Measurements from ENCODE around the gene SPIB.

Gene SPIB

DNA sequence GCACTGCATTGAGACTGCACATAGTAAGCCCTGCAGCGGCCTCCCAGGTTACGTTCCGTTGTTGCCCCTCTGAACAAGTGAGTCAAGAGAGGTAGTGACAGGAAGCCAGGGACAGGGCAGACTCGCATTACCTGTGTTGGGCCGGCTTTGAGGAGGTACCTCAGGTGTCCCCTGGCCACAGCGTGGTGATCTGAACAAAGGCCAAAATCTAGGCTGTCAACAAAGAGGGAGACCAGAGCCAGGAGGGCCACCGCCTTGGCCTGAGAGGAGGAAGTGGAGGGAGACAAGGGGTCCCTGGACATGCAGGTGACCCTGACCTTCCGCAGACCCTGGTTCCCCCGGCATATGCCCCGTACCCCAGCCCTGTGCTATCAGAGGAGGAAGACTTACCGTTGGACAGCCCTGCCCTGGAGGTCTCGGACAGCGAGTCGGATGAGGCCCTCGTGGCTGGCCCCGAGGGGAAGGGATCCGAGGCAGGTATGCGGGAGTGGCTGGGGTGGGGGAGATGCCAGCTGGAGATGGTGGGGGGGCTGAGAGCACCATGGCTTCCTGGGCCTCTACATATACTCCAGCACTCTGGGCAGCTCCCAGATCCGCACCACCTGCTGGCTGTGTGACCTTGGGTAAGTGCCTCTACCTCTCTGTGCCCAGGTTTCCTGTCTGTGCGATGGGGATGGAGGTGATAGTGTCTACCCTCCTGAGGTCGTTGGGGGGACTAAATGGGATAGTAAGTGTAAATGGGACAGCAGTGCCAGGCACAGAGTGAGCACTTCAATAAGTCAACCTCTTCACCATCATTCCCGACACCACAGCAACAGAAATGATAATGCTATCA, 4.8 kb downstream of the SPIB start:
- peak overlapping the region; percentile 91 for H3K27ac ChIP-seq (ENCODE audit: low read length)
- H4K20me1 ChIP-seq (ENCODE audit: insufficient read depth, low read length) = peaks cover 51% of the 10 kb centered on the region
- 0 out of 2 replicates have a peak, but pooled peaks cover 3% of the 10 kb centered on the region for H3K9me3 ChIP-seq (ENCODE audit: insufficient read depth, low read length)
- H3K4me1 ChIP-seq (ENCODE audit: low read length) = peaks cover 51% of the 10 kb centered on the region
- no peak for TF ChIP-seq EZH2phosphoT487 (IDR thresholded peaks at IDR 0.05; ENCODE audit: low read depth)
- TF ChIP-seq, protein P1, sequence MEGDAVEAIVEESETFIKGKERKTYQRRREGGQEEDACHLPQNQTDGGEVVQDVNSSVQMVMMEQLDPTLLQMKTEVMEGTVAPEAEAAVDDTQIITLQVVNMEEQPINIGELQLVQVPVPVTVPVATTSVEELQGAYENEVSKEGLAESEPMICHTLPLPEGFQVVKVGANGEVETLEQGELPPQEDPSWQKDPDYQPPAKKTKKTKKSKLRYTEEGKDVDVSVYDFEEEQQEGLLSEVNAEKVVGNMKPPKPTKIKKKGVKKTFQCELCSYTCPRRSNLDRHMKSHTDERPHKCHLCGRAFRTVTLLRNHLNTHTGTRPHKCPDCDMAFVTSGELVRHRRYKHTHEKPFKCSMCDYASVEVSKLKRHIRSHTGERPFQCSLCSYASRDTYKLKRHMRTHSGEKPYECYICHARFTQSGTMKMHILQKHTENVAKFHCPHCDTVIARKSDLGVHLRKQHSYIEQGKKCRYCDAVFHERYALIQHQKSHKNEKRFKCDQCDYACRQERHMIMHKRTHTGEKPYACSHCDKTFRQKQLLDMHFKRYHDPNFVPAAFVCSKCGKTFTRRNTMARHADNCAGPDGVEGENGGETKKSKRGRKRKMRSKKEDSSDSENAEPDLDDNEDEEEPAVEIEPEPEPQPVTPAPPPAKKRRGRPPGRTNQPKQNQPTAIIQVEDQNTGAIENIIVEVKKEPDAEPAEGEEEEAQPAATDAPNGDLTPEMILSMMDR (IDR thresholded peaks at IDR 0.05; ENCODE audit: low read depth, low read length) = no peak
- no peaks in the 10 kb centered on the region for H3K27me3 ChIP-seq (ENCODE audit: low read depth, low read length)
- H2AFZ ChIP-seq (ENCODE audit: low read depth, low read length) = no peak overlapping the region
- H3K79me2 ChIP-seq (ENCODE audit: low read length) = peaks cover 48% of the 10 kb centered on the region
- peaks cover 75% of the 10 kb centered on the region for H3K36me3 ChIP-seq (replicated peaks; ENCODE audit: low read depth, low read length)
- H3K9ac ChIP-seq (ENCODE audit: low read length) = no peak overlapping the region
- peak overlapping the region; percentile 18 for H3K4me2 ChIP-seq (ENCODE audit: low read length)
- H3K4me3 ChIP-seq (ENCODE audit: low read length) = 0 out of 2 replicates have a peak overlapping the region, but pooled peaks have one; percentile 17

GRCh38 chr19:50425581-50425980, 6.8 kb downstream of the SPIB start:
- H3K36me3 ChIP-seq (replicated peaks; ENCODE audit: low read depth, low read length) = peaks cover 65% of the 10 kb centered on the region
- no peak overlapping the region for H3K4me3 ChIP-seq (ENCODE audit: low read length)
- peaks cover 54% of the 10 kb centered on the region for H3K4me1 ChIP-seq (ENCODE audit: low read length)
- TF ChIP-seq, protein P1 (IDR thresholded peaks at IDR 0.05; ENCODE audit: low read depth, low read length) = no peak
- no peak for TF ChIP-seq EZH2phosphoT487 (IDR thresholded peaks at IDR 0.05; ENCODE audit: low read depth)
- H2AFZ ChIP-seq (ENCODE audit: low read depth, low read length) = no peak overlapping the region
- peak overlapping the region; percentile 90; the same call in 1 of the 2 replicates for H3K27ac ChIP-seq (ENCODE audit: low read length)
- H3K9me3 ChIP-seq (ENCODE audit: insufficient read depth, low read length) = 0 out of 2 replicates have a peak, but pooled peaks cover 3% of the 10 kb centered on the region
- no peaks in the 10 kb centered on the region for H3K27me3 ChIP-seq (ENCODE audit: low read depth, low read length)
- peaks cover 51% of the 10 kb centered on the region for H4K20me1 ChIP-seq (ENCODE audit: insufficient read depth, low read length)
- H3K9ac ChIP-seq (ENCODE audit: low read length) = no peak overlapping the region
- peaks cover 27% of the 10 kb centered on the region for H3K79me2 ChIP-seq (ENCODE audit: low read length)
- H3K4me2 ChIP-seq (ENCODE audit: low read length) = no peak overlapping the region

DNA sequence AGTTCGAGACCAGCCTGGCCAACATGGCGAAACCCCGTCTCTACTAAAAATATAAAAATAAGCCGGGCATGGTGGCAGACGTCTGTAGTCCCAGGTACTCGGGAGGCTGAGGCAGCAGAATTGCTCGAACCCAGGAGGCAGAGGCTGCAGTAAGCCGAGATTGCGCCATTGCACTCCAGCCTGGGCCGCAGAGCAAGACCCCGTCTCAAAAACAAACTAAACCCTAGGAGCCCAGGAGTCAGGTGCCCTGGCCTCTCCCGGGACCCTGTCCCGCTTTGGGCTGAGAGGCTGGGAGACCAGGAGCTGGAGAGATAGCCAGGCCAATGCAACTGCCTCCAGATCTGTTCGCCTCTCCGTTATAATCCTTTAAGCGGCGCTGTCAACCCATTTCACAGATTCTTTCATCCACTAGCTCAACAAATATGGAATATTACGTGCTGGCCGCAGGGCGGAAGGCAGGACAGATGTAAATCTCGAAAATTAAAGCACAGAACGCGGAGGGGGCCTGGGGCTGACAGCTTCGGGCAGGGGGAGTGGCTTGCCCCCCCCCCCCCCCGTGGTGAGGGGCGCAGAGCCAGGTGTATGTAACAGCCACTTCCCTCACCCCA, 8.7 kb downstream of the SPIB start:
- H3K79me2 ChIP-seq (ENCODE audit: low read length) = peaks cover 10% of the 10 kb centered on the region
- H2AFZ ChIP-seq (ENCODE audit: low read depth, low read length) = no peak overlapping the region
- H3K4me3 ChIP-seq (ENCODE audit: low read length) = no peak overlapping the region
- H3K27ac ChIP-seq (ENCODE audit: low read length) = peak overlapping the region; percentile 90
- no peaks in the 10 kb centered on the region for H3K9me3 ChIP-seq (ENCODE audit: insufficient read depth, low read length)
- H3K9ac ChIP-seq (ENCODE audit: low read length) = peak overlapping the region; percentile 8; the same call in 1 of the 2 replicates
- peaks cover 52% of the 10 kb centered on the region for H3K36me3 ChIP-seq (replicated peaks; ENCODE audit: low read depth, low read length)
- peaks cover 50% of the 10 kb centered on the region for H3K4me1 ChIP-seq (ENCODE audit: low read length)
- no peak for TF ChIP-seq EZH2phosphoT487 (IDR thresholded peaks at IDR 0.05; ENCODE audit: low read depth)
- TF ChIP-seq, protein P1 (IDR thresholded peaks at IDR 0.05; ENCODE audit: low read depth, low read length) = no peak
- H3K4me2 ChIP-seq (ENCODE audit: low read length) = peak overlapping the region; percentile 7; the same call in 1 of the 2 replicates
- H3K27me3 ChIP-seq (ENCODE audit: low read depth, low read length) = no peaks in the 10 kb centered on the region
- peaks cover 38% of the 10 kb centered on the region for H4K20me1 ChIP-seq (ENCODE audit: insufficient read depth, low read length)

- Histone ChIP-seq H3K4me3 (ENCODE audit: low read length) (no peak overlapping the region), H3K36me3 (replicated peaks; ENCODE audit: low read depth, low read length) (peaks cover 46% of the 10 kb centered on the region), H3K27ac (ENCODE audit: low read length) (peak overlapping the region; percentile 90), H3K9ac (ENCODE audit: low read length) (peak overlapping the region; percentile 12; the same call in 1 of the 2 replicates), H3K79me2 (ENCODE audit: low read length) (0 out of 2 replicates have a peak, but pooled peaks cover 5% of the 10 kb centered on the region), H3K4me1 (ENCODE audit: low read length) (peaks cover 50% of the 10 kb centered on the region), H3K9me3 (ENCODE audit: insufficient read depth, low read length) (no peaks in the 10 kb centered on the region), H3K4me2 (ENCODE audit: low read length) (peak overlapping the region; percentile 7; the same call in 1 of the 2 replicates), H4K20me1 (ENCODE audit: insufficient read depth, low read length) (peaks cover 33% of the 10 kb centered on the region), H3K27me3 (ENCODE audit: low read depth, low read length) (no peaks in the 10 kb centered on the region), H2AFZ (ENCODE audit: low read depth, low read length) (no peak overlapping the region)
- TF ChIP-seq, protein P1 (IDR thresholded peaks at IDR 0.05; ENCODE audit: low read depth, low read length) = no peak
- TF ChIP-seq EZH2phosphoT487 (IDR thresholded peaks at IDR 0.05; ENCODE audit: low read depth) = no peak
Measured at GRCh38 chr19:50427997-50428425, 9.3 kb downstream of the SPIB start.

Measured in OCI-LY3 (cell line).